ENCODE data around the gene PLEKHF1.
"Not testable (repeated sequence)": the region's sequence is repeated elsewhere in the genome, so short reads cannot be mapped to it uniquely, and the experiment has no call there.

The PLEKHF1 gene, protein sequence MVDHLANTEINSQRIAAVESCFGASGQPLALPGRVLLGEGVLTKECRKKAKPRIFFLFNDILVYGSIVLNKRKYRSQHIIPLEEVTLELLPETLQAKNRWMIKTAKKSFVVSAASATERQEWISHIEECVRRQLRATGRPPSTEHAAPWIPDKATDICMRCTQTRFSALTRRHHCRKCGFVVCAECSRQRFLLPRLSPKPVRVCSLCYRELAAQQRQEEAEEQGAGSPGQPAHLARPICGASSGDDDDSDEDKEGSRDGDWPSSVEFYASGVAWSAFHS

GRCh38 chr19:29665215-29665825 is at the start of gene PLEKHF1:
Gene PLEKHF1 (plus strand): TSS chr19:29665461. CDS start chr19:29673840, 8,379 bp downstream.
- DNase-seq = peak; percentile 66 to 67

DNA sequence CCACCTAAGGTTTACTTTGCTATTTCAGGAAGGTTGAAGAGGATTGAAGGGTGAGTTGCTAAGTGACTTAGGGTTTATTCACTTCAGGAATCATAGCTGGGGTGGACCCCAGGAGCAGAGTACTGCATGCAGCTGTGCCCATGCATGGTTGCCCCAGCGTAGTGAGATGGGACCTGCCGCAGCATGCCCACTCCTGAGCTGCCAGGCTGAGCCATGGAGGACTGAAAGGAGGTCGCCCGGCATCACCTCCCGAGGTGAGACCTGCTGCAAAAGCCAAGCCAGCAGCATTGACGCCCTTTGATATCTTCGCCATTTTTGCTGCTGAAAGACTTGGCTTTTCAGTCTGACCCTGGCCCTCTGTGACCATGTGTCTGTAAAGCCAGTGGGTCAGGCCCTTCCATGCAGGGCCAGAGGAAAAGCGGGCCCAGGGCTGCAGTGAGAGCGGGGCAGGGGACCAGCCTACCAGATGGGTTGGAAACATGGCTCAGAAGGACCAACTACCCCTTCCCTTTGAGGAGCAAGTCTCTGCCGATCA is 49.3 kb upstream of the PLEKHF1 start:
- DNase-seq = no peak

DNA sequence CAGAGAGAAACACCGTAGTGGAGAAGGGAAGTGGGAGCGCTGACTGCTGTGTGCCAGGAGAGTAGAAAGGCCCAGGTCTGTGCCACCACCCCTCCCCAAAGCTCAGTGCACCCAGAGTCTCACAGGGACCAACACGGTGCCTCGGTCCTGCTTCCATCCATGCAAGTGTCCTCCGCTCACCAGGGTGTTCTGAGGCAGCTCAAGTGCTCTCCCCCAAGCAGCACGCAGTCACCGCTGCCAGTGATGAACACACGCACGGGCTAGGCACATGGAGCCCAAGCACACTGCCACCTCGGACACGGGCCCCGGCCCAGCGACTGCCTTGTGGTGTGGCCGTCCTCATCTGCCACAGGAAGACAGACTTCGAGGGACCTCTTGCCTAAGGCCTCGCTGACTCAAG is 48.7 kb upstream of the PLEKHF1 start:
- no peak for DNase-seq

DNA sequence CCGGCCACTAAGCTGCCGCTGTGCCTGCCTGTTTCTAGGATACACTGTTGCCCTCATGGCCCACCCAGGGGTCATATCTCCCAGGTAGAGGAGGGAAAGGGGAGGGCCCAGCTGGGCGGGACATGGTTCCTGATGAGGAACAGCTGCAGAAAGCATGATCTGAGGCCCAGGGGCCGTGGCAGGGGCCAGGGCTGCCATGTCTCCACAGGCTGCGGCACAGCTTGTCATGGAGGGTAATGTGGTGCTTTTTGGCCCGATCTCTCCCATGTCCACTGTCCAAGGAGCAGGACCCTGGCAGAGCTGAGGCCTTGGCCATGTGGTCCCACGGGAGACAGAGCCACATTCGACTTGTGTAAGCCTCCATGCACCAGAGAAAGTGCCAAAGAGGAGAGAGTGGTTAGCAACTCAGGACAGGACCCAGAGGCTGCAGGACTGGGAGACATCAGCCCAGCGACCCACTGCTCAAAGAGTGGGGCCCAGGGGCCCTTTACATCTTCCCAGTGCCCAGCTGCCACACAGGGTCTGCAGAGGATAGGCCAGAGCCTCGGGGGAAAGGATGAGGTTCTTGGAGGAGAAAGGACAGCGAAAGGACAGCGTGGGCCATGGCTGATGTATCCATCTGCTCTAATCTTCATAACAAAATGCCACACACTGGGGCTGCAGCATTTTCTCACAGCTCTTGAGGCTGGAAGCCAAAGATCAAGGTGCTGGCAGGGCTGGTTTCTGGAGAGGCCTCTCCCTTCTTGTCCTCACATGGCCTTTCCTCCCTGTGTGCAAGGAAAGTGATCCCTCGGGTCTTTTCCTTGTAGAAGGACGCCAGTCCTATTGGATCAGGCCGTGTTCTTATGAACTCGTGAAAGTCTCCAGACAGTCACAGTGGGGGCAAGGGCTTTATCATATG is 47.6 kb upstream of the PLEKHF1 start:
- no peak for DNase-seq

- no peak for DNase-seq
Observed at GRCh38 chr19:29618434-29618833, 46.8 kb upstream of the PLEKHF1 start.

DNA sequence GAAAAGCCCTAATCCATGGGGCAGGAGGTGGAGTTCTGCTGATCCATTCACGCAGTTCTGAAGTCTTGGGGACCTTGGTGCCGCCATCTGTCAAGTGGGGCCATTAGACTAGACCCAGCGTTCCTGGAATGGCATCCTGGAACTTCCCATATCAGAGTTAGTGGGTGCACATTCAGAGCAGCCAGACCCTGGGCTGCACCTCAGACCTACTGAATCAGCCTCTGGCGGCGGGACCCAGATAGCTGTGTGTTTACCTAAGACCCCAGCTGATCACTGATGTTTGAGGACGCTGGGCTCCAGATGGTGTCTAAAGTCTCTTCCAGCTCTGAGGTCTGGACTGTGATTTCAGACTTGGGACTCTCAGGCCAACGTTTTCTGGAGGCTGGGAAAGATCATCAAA is 46.4 kb upstream of the PLEKHF1 start:
- DNase-seq = no peak

GRCh38 chr19:29620931-29621351 is 44.3 kb upstream of the PLEKHF1 start:
- no peak for DNase-seq

DNA sequence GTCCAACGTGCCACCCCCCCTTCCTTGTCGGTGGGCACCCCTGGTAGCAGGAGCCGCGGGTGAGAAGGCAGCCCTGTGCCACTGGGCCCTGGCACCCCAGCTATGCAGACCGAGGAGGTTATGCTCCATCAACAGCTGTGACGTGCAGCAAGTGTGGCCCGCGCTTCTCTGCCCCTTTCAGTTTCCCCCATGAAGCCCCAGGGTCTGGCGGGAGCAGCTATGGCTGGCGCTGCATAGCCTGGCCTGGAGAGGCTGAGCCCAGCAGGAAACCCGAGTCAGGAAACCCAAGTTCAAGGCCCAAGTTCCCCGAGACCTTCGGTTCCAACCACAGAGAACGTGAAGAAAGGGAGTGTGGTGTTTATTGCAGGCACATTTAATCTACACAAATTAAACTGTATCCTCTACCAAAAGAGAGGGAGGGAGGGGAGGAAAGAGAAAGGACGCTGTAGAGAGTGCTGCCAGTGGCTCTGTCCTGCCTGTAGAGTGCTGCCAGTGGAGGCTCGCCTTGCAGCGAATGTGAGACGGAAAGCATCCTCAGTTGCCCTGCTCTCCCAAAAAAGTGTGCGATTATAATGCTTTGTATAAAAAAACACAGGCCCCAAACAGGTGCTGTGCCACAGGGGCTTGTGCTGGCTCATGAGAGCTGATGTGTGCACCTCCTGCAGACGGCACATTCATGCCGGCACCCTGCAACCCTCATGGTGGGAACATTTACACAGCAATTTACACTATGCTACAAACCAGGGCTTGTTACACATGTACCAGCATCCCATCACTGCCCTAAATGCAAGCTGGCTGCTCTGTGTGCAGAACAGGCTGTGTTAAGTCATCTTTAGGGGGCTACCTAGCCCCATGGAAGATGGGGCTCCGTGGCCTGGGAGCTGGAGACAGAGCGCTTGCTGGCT is 42.8 kb upstream of the PLEKHF1 start:
- no peak for DNase-seq

GRCh38 chr19:29623726-29624488 is 41.4 kb upstream of the PLEKHF1 start:
- no peak for DNase-seq

- no peak for DNase-seq
Observed at GRCh38 chr19:29624489-29625185, 40.6 kb upstream of the PLEKHF1 start.

- no peak for DNase-seq
Observed at GRCh38 chr19:29625186-29625651, 40.0 kb upstream of the PLEKHF1 start.

DNA sequence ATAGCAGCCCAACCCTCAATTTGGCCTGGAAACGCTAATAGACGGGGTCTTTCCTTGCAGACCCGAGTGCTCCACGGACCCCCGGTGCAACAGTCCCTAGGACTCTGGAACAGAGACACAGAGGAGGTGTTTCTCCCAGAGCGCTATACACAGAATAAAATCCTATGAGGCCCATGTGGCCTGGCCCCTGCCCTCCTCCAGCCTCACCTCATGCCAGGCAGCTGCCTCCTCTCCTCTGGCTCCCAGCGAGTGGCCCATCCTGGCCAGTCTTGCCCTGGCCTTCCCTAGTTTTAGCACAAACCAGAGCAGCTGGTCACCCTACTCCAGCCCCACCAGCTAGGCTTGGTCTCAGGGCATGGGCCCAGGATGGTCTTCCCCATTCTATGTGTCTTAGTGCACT is 38.9 kb upstream of the PLEKHF1 start:
- DNase-seq = no peak

GRCh38 chr19:29626832-29627231 is 38.4 kb upstream of the PLEKHF1 start:
- DNase-seq = not testable (repeated sequence)

DNA sequence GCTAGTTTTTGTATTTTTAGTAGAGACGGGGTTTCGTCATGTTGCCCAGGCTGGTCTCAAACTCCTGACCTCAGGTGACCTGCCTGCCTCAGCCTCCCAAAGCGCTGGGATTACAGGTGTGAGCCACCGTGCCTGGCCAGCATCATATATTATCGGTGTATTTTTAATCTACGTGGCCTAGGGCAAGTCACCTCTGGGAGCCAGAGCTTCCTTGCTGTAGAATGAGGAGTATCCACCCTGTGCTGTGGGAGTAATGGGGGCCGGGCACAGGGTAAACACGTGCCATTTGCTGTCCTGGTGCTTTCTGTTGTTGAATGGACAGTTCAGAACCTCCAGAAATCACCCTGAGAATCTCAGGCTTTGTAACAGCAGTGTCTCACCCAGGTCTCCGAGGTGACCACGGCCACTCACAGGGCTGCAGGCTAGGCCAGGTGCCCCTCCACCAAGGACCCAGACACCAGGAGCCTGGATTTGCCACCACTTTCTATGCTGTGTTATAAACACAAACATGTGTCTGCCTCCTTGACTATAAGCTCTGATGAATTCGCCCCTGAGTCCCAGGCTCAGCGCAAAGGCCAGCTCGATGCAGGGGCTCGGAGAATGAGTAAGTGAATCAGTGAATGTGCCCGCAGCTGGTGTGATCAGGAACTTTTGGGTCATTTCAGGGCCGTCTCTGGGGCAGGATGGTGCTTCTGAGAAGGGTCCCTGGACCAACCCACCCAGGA is 36.4 kb upstream of the PLEKHF1 start:
- DNase-seq = no peak

DNA sequence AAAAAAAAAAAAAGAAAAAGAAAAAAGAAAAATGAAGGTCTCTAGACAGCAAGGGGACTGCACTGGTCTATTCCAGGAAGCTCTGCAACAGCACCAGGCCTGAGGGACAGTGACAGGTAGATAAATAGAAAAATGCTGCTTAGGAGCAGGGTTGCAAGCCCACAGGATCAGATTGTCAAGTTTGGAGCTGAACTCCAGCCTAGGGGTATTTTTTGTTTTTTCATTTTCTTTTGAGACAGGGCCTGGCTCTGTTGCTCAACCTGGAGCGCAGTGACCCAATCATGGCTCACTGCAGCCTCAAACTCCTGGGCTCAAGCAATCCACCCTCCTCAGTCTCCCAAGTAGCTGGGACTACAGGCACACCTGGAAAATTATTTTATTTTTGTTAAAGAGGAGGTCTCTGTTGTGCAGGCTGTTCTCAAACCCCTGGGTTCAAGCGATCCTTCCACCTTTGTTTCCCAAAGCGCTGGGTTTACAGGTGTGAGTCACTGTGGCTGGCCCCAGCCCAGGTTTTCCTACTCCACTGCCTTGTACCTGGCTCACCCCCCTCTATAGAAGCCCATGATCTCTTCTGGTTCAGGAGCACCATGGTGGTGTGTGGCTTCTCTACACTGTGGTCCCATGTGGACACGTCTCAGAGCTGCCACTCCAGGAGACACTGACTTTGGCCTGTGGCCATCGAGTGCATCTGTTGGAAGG is 35.3 kb upstream of the PLEKHF1 start:
- no peak for DNase-seq

DNA sequence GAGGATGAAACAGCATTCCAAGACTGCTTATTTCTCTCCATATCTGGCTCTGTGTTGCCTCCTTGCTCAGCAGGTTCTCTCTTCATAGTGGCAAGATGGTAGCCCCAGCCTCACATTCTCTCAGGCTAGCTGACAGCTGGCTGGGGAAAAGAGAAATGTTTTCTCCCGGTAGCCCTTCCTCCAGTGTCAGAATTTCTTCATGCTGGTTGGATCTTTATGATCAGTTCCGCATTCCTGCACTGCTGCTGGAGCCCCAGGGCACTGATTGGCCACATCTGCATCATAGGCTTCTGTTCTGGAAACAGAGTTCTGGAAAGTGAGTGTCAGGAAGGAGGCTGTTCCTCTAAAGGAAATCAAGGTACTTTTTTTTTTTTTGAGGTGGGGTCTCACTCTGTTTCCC is 34.6 kb upstream of the PLEKHF1 start:
- no peak for DNase-seq

DNA sequence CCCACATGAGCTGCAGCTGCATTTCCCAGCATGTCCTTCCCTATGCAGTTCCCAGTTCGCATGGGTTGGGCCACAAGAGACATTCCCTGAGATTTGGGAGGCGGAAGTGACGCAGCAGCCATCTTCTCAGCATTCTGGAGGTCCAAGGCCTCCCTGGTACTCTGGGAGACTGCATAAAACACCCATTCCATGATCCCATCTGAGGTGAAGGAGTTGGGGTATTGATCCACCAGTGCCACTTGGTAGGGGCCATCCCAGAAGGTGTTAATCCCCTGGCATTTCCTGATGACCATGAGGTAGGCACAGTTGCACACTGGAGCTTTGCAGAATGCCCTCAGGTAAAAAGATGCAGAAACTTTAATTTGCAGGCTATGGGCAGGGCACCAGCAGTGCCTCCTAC is 33.8 kb upstream of the PLEKHF1 start:
- no peak for DNase-seq

DNA sequence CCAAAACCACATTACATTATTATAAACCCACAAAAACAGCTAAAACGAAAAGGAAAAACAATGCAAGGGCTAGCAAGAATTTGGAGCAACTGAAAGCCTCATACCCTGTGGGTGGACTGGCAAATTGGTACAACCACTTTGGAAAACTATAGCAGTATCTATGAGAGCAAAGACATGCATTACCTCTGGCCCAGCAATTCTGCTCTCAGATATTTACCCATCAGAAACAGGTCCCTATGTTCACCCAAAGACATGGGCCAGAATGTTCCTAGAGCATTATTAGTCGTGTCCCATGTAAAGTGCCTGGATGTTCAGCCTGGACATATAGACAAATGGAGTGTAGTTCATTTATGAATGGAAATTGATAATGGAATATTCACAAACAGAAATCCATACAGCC is 31.3 kb upstream of the PLEKHF1 start:
- DNase-seq = no peak

DNA sequence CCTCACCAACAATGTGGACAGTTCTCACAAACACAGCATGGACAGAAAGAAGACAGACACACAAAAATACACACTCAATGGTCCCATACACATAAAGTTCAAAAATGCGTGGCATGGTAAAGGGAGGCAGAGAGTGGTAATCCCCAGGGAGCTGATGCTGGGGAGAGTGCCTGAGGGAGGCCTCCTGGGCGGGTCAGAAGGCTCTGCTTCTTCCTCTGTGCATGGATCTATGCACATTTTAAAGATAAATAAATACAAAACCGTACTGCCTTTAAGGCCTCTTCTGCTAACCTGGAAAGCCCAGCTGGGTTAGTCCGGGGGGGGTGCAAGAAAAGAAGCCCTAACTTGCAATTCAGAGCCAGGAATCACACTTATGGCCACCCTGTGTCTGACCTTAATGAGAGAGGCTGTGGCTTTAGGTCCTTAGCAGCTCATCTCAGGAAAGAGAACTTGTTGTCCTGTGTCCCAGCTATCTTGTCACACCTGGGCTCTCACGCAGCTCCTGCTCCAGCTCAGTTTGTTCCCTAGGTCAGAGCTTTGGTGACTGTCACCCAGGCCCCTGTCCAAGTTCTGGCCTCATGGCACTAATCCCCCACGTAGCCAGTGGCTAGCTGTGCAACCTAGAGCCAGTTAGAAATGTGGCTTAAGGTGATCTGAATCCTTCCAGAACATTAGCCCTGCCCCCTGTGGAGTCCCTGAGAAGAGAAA is 30.7 kb upstream of the PLEKHF1 start:
- DNase-seq = no peak
